Activated CD4-positive, CD25-positive, alpha-beta regulatory T cell (primary cell): ENCODE measurements around the gene CAPN9.

ENCODE experiments used
- DNase-seq, 4 experiments: peaks; one replicate each; lab custom pipeline; 2025; lab: John Stamatoyannopoulos, UW

CAPN9 gene

GRCh38 chr1:230768903-230769570 lies 21.8 kb downstream of the CAPN9 start:
- DNase-seq, result no peak

GRCh38 chr1:230770317-230770716 lies 23.1 kb downstream of the CAPN9 start:
- DNase-seq, result no peak

GRCh38 chr1:230771773-230772354 lies 24.7 kb downstream of the CAPN9 start:
- no peak for DNase-seq

GRCh38 chr1:230772457-230773395 lies 25.5 kb downstream of the CAPN9 start:
- DNase-seq, result no peak

- DNase-seq, result no peak
These were observed 26.3 kb downstream of the CAPN9 start for GRCh38 chr1:230773396-230774033.

GRCh38 chr1:230778916-230779590 lies 31.9 kb downstream of the CAPN9 start:
- DNase-seq, result no peak

- DNase-seq, result no peak
These were observed 33.9 kb downstream of the CAPN9 start for GRCh38 chr1:230781131-230781530.

- no peak for DNase-seq
These were observed 34.4 kb downstream of the CAPN9 start for GRCh38 chr1:230781594-230781993.

GRCh38 chr1:230784163-230784562 lies 37.0 kb downstream of the CAPN9 start:
- no peak for DNase-seq

GRCh38 chr1:230785636-230786384 lies 38.6 kb downstream of the CAPN9 start:
- DNase-seq, result no peak

- DNase-seq, result no peak
These were observed 39.2 kb downstream of the CAPN9 start for GRCh38 chr1:230786385-230786753.

GRCh38 chr1:230787471-230787870 lies 40.3 kb downstream of the CAPN9 start:
- no peak for DNase-seq

GRCh38 chr1:230788561-230789275 lies 41.5 kb downstream of the CAPN9 start:
- DNase-seq, result no peak

- DNase-seq, result no peak
These were observed 42.8 kb downstream of the CAPN9 start for GRCh38 chr1:230790026-230790425.

- DNase-seq, result no peak
These were observed 44.9 kb downstream of the CAPN9 start for GRCh38 chr1:230791986-230792564.

GRCh38 chr1:230792691-230793462 lies 45.7 kb downstream of the CAPN9 start:
- no peak for DNase-seq

GRCh38 chr1:230793463-230793745 lies 46.2 kb downstream of the CAPN9 start:
- no peak for DNase-seq

- no peak for DNase-seq
These were observed 47.2 kb downstream of the CAPN9 start for GRCh38 chr1:230794431-230794830.

GRCh38 chr1:230794871-230795605 lies 47.9 kb downstream of the CAPN9 start:
- no peak for DNase-seq
